HEK293 (cell line): ENCODE data around the gene AKT3.

Source experiments
- CTCF ChIA-PET: fragments of 350-600 bp; formaldehyde crosslinking; extraction: SDS; loops from one replicate; lab custom pipeline; 2021; ENCODE audit warnings: antibody characterized with exemption; lab: Yijun Ruan, JAX
- POLR2A ChIA-PET: fragments of 300-600 bp; formaldehyde crosslinking; extraction: SDS; loops from one replicate; lab custom pipeline; 2020; ENCODE audit warnings: antibody characterized with exemption, inconsistent platforms; lab: Yijun Ruan, JAX
- H3K27ac ChIP-seq: fragments of 200-500 bp; sonication (Bioruptor generic); 2 replicates; pipeline ENCODE4 v1.5.1; 2014; ENCODE audit warnings: low read depth, low read length, control low read depth, inconsistent platforms; ENCODE audit errors: extremely low read depth
- H3K36me3 ChIP-seq, 2 experiments: fragments of 200-500 bp in 1 of 2; sonication (Bioruptor generic) in 1 of 2; 1 replicate in 1 of 2; 2 replicates in 1 of 2; pipeline ENCODE4 v1.5.1; 2014 to 2017; ENCODE audit warnings: inconsistent platforms in 2 of 2, low read length in 2 of 2; ENCODE audit not compliant: control insufficient read depth in 2 of 2, insufficient read depth in 1 of 2
- H3K4me1 ChIP-seq: fragments of 200-500 bp; sonication (Bioruptor generic); 2 replicates; pipeline ENCODE4 v1.5.1; 2014; ENCODE audit warnings: mild to moderate bottlenecking, low read length, inconsistent platforms; ENCODE audit not compliant: control insufficient read depth, insufficient read depth
- H3K4me3 ChIP-seq: 2 replicates; pipeline ENCODE4 v1.5.1; 2011; ENCODE audit warnings: low read depth, mild to moderate bottlenecking, control low read depth, low read length, moderate library complexity
- H3K9me3 ChIP-seq: fragments of 200-500 bp; sonication (Bioruptor generic); 2 replicates; pipeline ENCODE4 v1.5.1; 2014; ENCODE audit warnings: low read depth, low read length, inconsistent platforms; ENCODE audit not compliant: control insufficient read depth, insufficient read depth
- HOXA7 ChIP-seq: sonication (generic); formaldehyde crosslinking; IDR thresholded peaks from 2 replicates; pipeline ENCODE4 v1.8.1; 2022; ENCODE audit warnings: missing genetic modification reagents, borderline replicate concordance
- IKZF3 ChIP-seq: fragments of 450-650 bp; IDR thresholded peaks from 2 replicates; pipeline ENCODE4 v1.5.0; 2018; ENCODE audit warnings: missing biosample characterization, mild to moderate bottlenecking, missing genetic modification characterization, moderate library complexity
- SALL2 ChIP-seq: fragments of 450-650 bp; formaldehyde crosslinking; IDR thresholded peaks from 2 replicates; pipeline ENCODE4 v1.5.0; 2017; ENCODE audit warnings: missing biosample characterization, mild to moderate bottlenecking, missing genetic modification characterization, borderline replicate concordance
- TCF7L2 ChIP-seq: IDR thresholded peaks from 2 replicates; pipeline ENCODE4 v1.6.1; 2011; ENCODE audit warnings: low read depth, mild to moderate bottlenecking, inconsistent platforms, low read length, moderate library complexity, borderline replicate concordance
- YY1 ChIP-seq: fragments of 450-650 bp; formaldehyde crosslinking; IDR thresholded peaks from 2 replicates; pipeline ENCODE4 v1.5.1; 2018; ENCODE audit warnings: missing biosample characterization, missing genetic modification characterization
- ZBTB8A ChIP-seq: fragments of 450-650 bp; formaldehyde crosslinking; IDR thresholded peaks from 2 replicates; pipeline ENCODE4 v1.5.1; 2016; ENCODE audit warnings: missing biosample characterization, missing genetic modification characterization
- ZFP37 ChIP-seq: fragments of 450-650 bp; formaldehyde crosslinking; IDR thresholded peaks from 2 replicates; pipeline ENCODE4 v1.5.1; 2016; ENCODE audit warnings: missing biosample characterization, missing genetic modification characterization
- ZNF239 ChIP-seq: fragments of 450-650 bp; formaldehyde crosslinking; IDR thresholded peaks from 2 replicates; pipeline ENCODE4 v1.5.1; 2016; ENCODE audit warnings: missing biosample characterization, missing genetic modification characterization
- ZNF274 ChIP-seq, 2 experiments: fragments of 200-500 bp in 1 of 2; fragments of 450-650 bp in 1 of 2; sonication (Bioruptor generic) in 1 of 2; formaldehyde crosslinking in 1 of 2; IDR thresholded peaks; 2 replicates each; pipeline versions ENCODE4 v1.5.1 to v1.6.1; 2014 to 2016; ENCODE audit warnings: borderline replicate concordance in 1 of 2, inconsistent platforms in 1 of 2, low read length in 1 of 2, missing biosample characterization in 1 of 2, missing genetic modification characterization in 1 of 2
- ZNF324 ChIP-seq: fragments of 450-650 bp; formaldehyde crosslinking; IDR thresholded peaks from 2 replicates; pipeline ENCODE4 v1.5.1; 2016; ENCODE audit warnings: missing biosample characterization, missing genetic modification characterization
- ZNF404 ChIP-seq: fragments of 450-650 bp; formaldehyde crosslinking; IDR thresholded peaks from 2 replicates; pipeline ENCODE4 v1.5.1; 2017; ENCODE audit warnings: missing biosample characterization, missing genetic modification characterization
- ZNF514 ChIP-seq: fragments of 450-650 bp; formaldehyde crosslinking; IDR thresholded peaks from 2 replicates; pipeline ENCODE4 v1.5.1; 2016; ENCODE audit warnings: missing biosample characterization, missing genetic modification characterization
- ZNF529 ChIP-seq: fragments of 450-650 bp; formaldehyde crosslinking; IDR thresholded peaks from 2 replicates; pipeline ENCODE4 v1.5.1; 2017; ENCODE audit warnings: missing genetic modification characterization, missing biosample characterization; ENCODE audit not compliant: insufficient replicate concordance
- ZNF555 ChIP-seq: fragments of 450-650 bp; formaldehyde crosslinking; conservative IDR thresholded peaks from 2 replicates; pipeline ENCODE4 v1.5.1; 2017; ENCODE audit warnings: missing biosample characterization, mild to moderate bottlenecking, missing genetic modification characterization, inconsistent platforms
- ZNF837 ChIP-seq: fragments of 450-650 bp; formaldehyde crosslinking; IDR thresholded peaks from 2 replicates; pipeline ENCODE4 v1.5.1; 2016; ENCODE audit warnings: missing biosample characterization, missing genetic modification characterization
- TF ChIP-seq, protein P1 (sequence below): fragments of 450-650 bp; formaldehyde crosslinking; IDR thresholded peaks from 2 replicates; pipeline ENCODE4 v1.5.1; 2016; ENCODE audit warnings: missing biosample characterization, missing genetic modification characterization
- TF ChIP-seq, protein P2 (sequence below): fragments of 450-650 bp; formaldehyde crosslinking; IDR thresholded peaks from 2 replicates; pipeline ENCODE4 v1.5.1; 2016; ENCODE audit warnings: missing biosample characterization, missing genetic modification characterization
- TF ChIP-seq, protein P3 (sequence below): fragments of 450-650 bp; formaldehyde crosslinking; IDR thresholded peaks from 2 replicates; pipeline ENCODE4 v1.5.1; 2016; ENCODE audit warnings: missing biosample characterization, missing genetic modification characterization

The AKT3 gene

DNA sequence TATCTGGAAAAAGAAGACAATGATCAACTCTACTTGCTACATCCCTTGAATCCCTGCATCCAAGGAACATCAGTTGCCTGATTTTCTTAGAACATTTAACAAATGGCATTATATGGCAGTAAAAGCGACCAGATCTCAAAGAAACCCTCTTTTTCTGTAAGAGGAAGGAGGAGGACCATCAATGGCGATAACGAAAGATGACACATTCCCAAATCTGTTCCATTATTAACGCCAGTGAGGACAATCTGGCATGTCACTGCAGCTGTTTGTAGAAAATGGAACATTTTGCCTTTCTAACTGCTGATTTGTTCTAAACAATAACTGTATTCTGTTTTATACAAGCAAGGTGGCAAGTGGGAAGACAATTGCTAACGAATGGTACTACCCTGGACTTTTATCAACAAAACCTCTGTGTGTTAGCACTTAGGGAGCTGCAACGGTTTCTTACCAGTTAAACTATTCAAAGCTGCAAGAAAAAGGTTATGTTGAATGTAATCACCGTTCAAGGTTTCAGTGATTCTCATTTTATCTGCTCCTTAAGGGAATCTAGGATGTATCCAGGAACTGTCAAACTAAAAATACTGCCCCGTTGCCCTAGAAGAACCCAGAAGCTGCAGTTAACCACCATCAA lies 342.3 kb downstream of the AKT3 start:
- no peak overlapping the region for H3K4me3 ChIP-seq
- no peaks in the 10 kb centered on the region for H3K4me1 ChIP-seq
- TF ChIP-seq ZNF555 = no peak
- TF ChIP-seq HOXA7 (CRISPR knock-in tag) = no peak
- TF ChIP-seq ZNF324 (tag by site-specific recombination) = no peak
- no peak for TF ChIP-seq ZNF404 (tag by site-specific recombination)
- no peak for TF ChIP-seq TCF7L2
- no peak for TF ChIP-seq IKZF3 (tag by site-specific recombination)
- TF ChIP-seq ZNF529 (tag by site-specific recombination) = no peak
- no peak for TF ChIP-seq ZNF239 (tag by site-specific recombination)
- TF ChIP-seq ZNF274 (IDR thresholded peaks at IDR 0.05; ENCODE audit: low read length) = no peak
- no peak for TF ChIP-seq ZNF274 (tag by site-specific recombination; IDR thresholded peaks at IDR 0.05; ENCODE audit: borderline replicate concordance)
- no peak for TF ChIP-seq ZBTB8A (tag by site-specific recombination)
- TF ChIP-seq ZFP37 (tag by site-specific recombination) = no peak
- TF ChIP-seq, protein P1, sequence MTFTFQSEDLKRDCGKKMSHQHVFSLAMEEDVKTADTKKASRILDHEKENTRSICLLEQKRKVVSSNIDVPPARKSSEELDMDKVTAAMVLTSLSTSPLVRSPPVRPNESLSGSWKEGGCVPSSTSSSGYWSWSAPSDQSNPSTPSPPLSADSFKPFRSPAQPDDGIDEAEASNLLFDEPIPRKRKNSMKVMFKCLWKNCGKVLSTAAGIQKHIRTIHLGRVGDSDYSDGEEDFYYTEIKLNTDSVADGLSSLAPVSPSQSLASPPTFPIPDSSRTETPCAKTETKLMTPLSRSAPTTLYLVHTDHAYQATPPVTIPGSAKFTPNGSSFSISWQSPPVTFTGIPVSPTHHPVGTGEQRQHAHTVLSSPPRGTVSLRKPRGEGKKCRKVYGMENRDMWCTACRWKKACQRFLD (tag by site-specific recombination) = no peak
- TF ChIP-seq, protein P2, sequence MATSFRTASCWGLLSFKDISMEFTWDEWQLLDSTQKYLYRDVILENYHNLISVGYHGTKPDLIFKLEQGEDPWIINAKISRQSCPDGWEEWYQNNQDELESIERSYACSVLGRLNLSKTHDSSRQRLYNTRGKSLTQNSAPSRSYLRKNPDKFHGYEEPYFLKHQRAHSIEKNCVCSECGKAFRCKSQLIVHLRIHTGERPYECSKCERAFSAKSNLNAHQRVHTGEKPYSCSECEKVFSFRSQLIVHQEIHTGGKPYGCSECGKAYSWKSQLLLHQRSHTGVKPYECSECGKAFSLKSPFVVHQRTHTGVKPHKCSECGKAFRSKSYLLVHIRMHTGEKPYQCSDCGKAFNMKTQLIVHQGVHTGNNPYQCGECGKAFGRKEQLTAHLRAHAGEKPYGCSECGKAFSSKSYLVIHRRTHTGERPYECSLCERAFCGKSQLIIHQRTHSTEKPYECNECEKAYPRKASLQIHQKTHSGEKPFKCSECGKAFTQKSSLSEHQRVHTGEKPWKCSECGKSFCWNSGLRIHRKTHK (tag by site-specific recombination) = no peak
- TF ChIP-seq, protein P3, sequence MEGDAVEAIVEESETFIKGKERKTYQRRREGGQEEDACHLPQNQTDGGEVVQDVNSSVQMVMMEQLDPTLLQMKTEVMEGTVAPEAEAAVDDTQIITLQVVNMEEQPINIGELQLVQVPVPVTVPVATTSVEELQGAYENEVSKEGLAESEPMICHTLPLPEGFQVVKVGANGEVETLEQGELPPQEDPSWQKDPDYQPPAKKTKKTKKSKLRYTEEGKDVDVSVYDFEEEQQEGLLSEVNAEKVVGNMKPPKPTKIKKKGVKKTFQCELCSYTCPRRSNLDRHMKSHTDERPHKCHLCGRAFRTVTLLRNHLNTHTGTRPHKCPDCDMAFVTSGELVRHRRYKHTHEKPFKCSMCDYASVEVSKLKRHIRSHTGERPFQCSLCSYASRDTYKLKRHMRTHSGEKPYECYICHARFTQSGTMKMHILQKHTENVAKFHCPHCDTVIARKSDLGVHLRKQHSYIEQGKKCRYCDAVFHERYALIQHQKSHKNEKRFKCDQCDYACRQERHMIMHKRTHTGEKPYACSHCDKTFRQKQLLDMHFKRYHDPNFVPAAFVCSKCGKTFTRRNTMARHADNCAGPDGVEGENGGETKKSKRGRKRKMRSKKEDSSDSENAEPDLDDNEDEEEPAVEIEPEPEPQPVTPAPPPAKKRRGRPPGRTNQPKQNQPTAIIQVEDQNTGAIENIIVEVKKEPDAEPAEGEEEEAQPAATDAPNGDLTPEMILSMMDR (tag by site-specific recombination) = no peak
- POLR2A ChIA-PET = no interaction called here
- CTCF ChIA-PET = no interaction called here
- H3K27ac ChIP-seq = no peak overlapping the region
- peaks cover 17 to 24% of the 10 kb centered on the region in 2 experiments for H3K36me3 ChIP-seq
- H3K9me3 ChIP-seq = no peaks in the 10 kb centered on the region

DNA sequence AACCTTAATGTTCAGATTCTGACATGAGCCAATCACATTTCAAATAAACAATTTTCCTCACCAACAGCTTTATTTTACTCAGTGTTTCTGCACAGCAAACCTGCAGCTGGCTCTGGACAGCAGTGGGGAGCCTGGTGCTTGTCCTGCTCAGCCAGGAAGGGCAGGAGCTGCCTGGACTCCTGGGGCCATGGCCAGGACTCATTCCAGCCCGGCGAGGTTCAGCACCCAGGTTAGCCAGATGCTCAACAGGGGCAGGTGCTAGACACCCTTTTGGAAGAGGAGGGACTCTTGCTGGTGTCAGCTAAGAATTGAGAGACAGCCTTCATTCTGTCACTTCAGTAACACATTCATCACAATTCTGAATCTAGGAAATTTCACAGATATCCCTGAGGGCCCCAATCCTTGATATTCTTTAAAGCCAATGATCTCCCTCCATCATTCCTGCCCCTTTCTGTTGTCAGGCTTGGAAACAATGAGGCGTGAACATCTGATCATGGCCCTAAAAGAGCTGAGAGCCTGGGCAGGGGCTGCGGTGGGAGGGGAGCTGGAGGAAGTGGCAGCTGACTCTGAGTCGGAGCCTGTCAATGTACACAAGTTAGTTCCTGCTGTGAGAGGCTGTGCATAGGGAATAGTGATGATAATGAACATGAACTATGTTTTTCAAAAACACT lies 342.9 kb downstream of the AKT3 start:
- ChIA-PET POLR2A (no interaction called here), CTCF (interaction anchor here (0.6 kb wide), 1 partner anchor 946 kb away, joined by 3 read pairs; no protein-coding TSS in a partner anchor)
- no peak overlapping the region for H3K4me3 ChIP-seq
- no peaks in the 10 kb centered on the region for H3K4me1 ChIP-seq
- no peaks in the 10 kb centered on the region for H3K9me3 ChIP-seq
- peaks cover 15 to 24% of the 10 kb centered on the region in 2 experiments for H3K36me3 ChIP-seq
- H3K27ac ChIP-seq = no peak overlapping the region
- TF ChIP-seq YY1 (tag by site-specific recombination) (no peak), ZNF837 (tag by site-specific recombination) (no peak), SALL2 (no peak), ZNF514 (no peak)
